Measurements from ENCODE around the gene HPS5.

HPS5 gene, protein sequence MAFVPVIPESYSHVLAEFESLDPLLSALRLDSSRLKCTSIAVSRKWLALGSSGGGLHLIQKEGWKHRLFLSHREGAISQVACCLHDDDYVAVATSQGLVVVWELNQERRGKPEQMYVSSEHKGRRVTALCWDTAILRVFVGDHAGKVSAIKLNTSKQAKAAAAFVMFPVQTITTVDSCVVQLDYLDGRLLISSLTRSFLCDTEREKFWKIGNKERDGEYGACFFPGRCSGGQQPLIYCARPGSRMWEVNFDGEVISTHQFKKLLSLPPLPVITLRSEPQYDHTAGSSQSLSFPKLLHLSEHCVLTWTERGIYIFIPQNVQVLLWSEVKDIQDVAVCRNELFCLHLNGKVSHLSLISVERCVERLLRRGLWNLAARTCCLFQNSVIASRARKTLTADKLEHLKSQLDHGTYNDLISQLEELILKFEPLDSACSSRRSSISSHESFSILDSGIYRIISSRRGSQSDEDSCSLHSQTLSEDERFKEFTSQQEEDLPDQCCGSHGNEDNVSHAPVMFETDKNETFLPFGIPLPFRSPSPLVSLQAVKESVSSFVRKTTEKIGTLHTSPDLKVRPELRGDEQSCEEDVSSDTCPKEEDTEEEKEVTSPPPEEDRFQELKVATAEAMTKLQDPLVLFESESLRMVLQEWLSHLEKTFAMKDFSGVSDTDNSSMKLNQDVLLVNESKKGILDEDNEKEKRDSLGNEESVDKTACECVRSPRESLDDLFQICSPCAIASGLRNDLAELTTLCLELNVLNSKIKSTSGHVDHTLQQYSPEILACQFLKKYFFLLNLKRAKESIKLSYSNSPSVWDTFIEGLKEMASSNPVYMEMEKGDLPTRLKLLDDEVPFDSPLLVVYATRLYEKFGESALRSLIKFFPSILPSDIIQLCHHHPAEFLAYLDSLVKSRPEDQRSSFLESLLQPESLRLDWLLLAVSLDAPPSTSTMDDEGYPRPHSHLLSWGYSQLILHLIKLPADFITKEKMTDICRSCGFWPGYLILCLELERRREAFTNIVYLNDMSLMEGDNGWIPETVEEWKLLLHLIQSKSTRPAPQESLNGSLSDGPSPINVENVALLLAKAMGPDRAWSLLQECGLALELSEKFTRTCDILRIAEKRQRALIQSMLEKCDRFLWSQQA

DNA sequence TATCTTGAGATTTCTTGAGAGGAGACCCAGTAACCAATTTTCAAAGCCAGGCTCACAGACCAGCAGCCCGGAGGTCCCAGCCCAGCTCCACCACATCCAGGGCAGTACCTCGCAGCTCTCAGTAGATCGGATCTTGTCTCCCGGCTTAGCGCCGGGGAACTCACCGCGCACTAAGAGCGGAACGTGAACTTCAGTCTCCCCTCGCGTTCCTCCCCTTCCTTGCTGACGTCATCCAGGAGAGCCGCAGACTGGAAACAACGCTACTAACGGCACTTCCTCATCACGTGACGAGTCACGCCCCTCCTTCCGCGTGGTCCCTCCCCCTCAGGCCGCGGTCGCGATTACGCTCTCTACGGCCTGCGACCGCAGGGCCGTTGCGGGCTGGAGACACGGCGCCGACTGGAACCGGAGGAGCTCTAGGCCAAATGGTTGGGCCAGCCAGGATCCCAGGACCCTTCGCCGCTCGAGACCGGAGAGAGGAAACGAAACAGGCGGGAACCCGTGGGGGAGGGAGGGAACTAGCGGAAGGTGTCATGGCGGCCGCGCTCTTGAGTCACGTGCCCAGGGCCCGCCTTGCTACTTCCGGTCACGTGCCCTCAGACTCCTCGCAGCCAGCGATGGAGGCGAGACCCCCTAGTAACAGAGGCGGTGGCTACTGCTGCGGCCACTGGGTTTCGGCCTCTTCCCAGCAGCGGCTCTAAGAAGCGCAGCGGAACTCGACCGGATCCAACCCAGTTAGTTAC is at the start of gene HPS5, which contains the start of gene GTF2H1:
TSS of gene HPS5 (minus strand) at position 172 of the 743 bp plus-strand sequence. CDS start 4,282 bp downstream, outside the sequence.
TSS of gene GTF2H1 (plus strand) at position 599 of the 743 bp plus-strand sequence. CDS start 10,508 bp downstream, outside the sequence.
- Mint-ChIP-seq H3K27ac (peak within 1 kb of the TSS; percentile 100), H3K36me3 (ENCODE audit: low read depth) (peaks cover 20% of the 10 kb centered on the region), H3K9me3 (no peaks in the 10 kb centered on the region), H3K4me1 (peaks cover 63% of the 10 kb centered on the region), H3K4me3 (peak within 1 kb of the TSS; percentile 97 to 99 (median 98)), H3K27me3 (ENCODE audit: low read depth) (no peaks in the 10 kb centered on the region)
- TF ChIP-seq, protein P1, sequence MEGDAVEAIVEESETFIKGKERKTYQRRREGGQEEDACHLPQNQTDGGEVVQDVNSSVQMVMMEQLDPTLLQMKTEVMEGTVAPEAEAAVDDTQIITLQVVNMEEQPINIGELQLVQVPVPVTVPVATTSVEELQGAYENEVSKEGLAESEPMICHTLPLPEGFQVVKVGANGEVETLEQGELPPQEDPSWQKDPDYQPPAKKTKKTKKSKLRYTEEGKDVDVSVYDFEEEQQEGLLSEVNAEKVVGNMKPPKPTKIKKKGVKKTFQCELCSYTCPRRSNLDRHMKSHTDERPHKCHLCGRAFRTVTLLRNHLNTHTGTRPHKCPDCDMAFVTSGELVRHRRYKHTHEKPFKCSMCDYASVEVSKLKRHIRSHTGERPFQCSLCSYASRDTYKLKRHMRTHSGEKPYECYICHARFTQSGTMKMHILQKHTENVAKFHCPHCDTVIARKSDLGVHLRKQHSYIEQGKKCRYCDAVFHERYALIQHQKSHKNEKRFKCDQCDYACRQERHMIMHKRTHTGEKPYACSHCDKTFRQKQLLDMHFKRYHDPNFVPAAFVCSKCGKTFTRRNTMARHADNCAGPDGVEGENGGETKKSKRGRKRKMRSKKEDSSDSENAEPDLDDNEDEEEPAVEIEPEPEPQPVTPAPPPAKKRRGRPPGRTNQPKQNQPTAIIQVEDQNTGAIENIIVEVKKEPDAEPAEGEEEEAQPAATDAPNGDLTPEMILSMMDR (IDR thresholded peaks at IDR 0.05; ENCODE audit: unreplicated experiment in 3 of 3) = no peak

DNA sequence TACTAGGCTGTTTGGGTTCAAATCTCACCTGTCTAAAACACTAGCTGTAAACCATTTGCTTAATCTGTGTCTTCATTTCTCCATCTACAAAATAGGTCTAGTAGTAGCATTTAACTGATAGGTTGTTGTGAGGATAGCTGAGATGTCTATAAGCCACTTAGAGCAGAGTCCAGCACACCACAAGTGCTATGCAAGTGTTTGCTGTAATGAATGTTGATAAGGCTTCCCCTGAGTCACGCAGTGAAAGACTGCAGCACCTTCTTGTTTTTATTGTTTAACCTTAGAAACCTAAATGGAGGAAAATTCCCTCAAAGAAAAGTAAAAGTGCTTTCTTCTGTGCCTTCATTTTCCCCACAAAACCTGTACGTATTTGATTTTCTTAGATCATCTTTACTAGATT is 49.3 kb upstream of the HPS5 start:
- Mint-ChIP-seq H3K27ac (no peak overlapping the region), H3K36me3 (ENCODE audit: low read depth) (peaks cover 12% of the 10 kb centered on the region), H3K4me3 (no peak overlapping the region), H3K4me1 (peaks cover 7% of the 10 kb centered on the region), H3K9me3 (no peaks in the 10 kb centered on the region), H3K27me3 (ENCODE audit: low read depth) (peaks cover 4% of the 10 kb centered on the region)
- TF ChIP-seq, protein P1 (IDR thresholded peaks at IDR 0.05; ENCODE audit: unreplicated experiment in 3 of 3) = no peak

DNA sequence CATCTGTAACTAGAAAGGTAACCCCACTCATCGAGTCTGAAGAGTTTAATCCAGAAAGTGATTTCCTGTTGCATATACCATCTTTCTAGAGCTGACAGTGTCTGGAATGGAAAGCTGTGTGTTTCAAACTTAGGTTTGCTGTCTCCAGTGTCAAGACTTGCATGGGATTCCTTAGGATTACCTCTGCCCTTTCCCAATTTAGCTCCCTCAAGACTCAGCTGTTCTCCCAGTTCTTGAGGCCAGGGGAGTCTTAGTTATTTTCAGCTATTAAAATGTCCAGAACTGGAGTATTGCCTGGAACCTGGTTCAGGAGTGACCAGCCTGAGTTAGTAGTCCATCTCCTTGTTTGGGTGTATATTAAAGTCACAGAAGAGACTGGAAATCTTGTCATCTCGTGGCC is 47.5 kb upstream of the HPS5 start:
- peak overlapping the region in 2 of 3 experiments; percentile 45 to 58 for H3K27ac Mint-ChIP-seq
- peaks cover 22% of the 10 kb centered on the region for H3K36me3 Mint-ChIP-seq (ENCODE audit: low read depth)
- no peaks in the 10 kb centered on the region for H3K9me3 Mint-ChIP-seq
- H3K4me3 Mint-ChIP-seq = peak overlapping the region in 1 of 3 experiments; percentile 14
- TF ChIP-seq, protein P1 (IDR thresholded peaks at IDR 0.05; ENCODE audit: unreplicated experiment in 3 of 3) = no peak
- peaks cover 7% of the 10 kb centered on the region for H3K4me1 Mint-ChIP-seq
- no peaks in the 10 kb centered on the region for H3K27me3 Mint-ChIP-seq (ENCODE audit: low read depth)

DNA sequence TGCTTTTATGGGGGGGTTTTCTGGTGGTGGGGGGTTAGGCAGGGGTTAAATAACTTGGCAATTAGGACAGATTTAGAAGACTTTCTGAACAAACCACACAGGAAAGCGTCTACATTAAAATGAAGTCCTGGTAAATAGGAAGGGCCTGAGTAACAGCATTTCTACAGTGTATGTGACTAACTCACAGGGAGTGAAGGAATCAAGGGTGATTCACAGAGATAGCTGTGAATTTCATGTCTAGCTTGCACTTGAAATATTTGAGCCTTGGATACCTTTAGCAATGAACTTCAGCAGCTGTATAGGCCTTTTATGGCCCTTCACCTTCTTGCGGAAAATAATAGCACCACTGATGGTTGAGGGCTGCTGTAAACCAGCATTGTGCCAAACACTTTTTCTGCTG is 46.3 kb upstream of the HPS5 start:
- no peaks in the 10 kb centered on the region for H3K27me3 Mint-ChIP-seq (ENCODE audit: low read depth)
- H3K9me3 Mint-ChIP-seq = no peaks in the 10 kb centered on the region
- no peak overlapping the region for H3K27ac Mint-ChIP-seq
- TF ChIP-seq, protein P1 (IDR thresholded peaks at IDR 0.05; ENCODE audit: unreplicated experiment in 3 of 3) = no peak
- H3K36me3 Mint-ChIP-seq (ENCODE audit: low read depth) = peaks cover 31% of the 10 kb centered on the region
- peaks cover 7% of the 10 kb centered on the region for H3K4me1 Mint-ChIP-seq
- no peak overlapping the region for H3K4me3 Mint-ChIP-seq

DNA sequence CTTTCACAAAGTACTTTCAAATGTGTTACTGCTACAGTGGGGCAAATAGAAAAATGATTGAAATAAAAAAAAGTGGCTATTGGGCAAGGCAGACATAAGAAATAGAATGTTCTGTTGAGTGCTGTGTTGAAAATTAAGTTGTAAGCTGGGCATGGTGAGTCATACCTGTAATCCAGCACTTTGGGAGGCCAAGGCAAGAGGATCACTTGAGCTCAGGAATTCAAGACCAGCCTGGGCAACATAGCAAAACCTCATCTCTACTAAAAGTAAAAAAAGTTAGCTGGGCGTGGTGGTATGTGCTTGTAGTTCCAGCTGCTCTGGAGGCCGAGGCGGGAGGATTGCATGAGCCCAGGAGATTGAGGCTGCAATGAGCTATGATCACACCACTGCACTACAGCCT is 45.5 kb upstream of the HPS5 start:
- Mint-ChIP-seq H3K27ac (no peak overlapping the region), H3K27me3 (ENCODE audit: low read depth) (no peaks in the 10 kb centered on the region), H3K4me1 (peaks cover 7% of the 10 kb centered on the region), H3K36me3 (ENCODE audit: low read depth) (peaks cover 35% of the 10 kb centered on the region), H3K9me3 (no peaks in the 10 kb centered on the region), H3K4me3 (no peak overlapping the region)
- TF ChIP-seq, protein P1 (IDR thresholded peaks at IDR 0.05; ENCODE audit: unreplicated experiment in 3 of 3) = no peak
